HG03342 (cell line): ENCODE results near the gene BTNL2.

Experiments used
- ATAC-seq: cut with Tn5 transposase; IDR thresholded peaks from one replicate; pipeline ENCODE4 v1.9.1; 2021; ENCODE audit warnings: mild to moderate bottlenecking, moderate library complexity; ENCODE audit not compliant: unreplicated experiment

BTNL2 gene

GRCh38 chr6:32415521-32416019 is 8.6 kb upstream of the BTNL2 start:
- ATAC-seq = no peak

GRCh38 chr6:32413427-32414047 is 6.6 kb upstream of the BTNL2 start:
- no peak for ATAC-seq

GRCh38 chr6:32411566-32412327 is 4.8 kb upstream of the BTNL2 start:
- no peak for ATAC-seq

- ATAC-seq = no peak
Measured at GRCh38 chr6:32410906-32411305, 3.9 kb upstream of the BTNL2 start.

GRCh38 chr6:32406197-32406596 is 784 bp downstream of the BTNL2 start:
- no peak for ATAC-seq

GRCh38 chr6:32405656-32406055 is 1.3 kb downstream of the BTNL2 start:
- ATAC-seq = no peak

- ATAC-seq = no peak
Measured at GRCh38 chr6:32402812-32403211, 4.2 kb downstream of the BTNL2 start.

- ATAC-seq = no peak
Measured at GRCh38 chr6:32401284-32401963, 5.6 kb downstream of the BTNL2 start.

- peak; percentile 65 for ATAC-seq
Measured at GRCh38 chr6:32397252-32397920, 9.6 kb downstream of the BTNL2 start.

GRCh38 chr6:32396028-32396427 is 11.0 kb downstream of the BTNL2 start:
- ATAC-seq = no peak

- no peak for ATAC-seq
Measured at GRCh38 chr6:32393665-32394420, 13.1 kb downstream of the BTNL2 start.

GRCh38 chr6:32391505-32391904 is 15.5 kb downstream of the BTNL2 start:
- ATAC-seq = no peak

GRCh38 chr6:32387589-32388340 is 19.2 kb downstream of the BTNL2 start:
- ATAC-seq = no peak

GRCh38 chr6:32386040-32386439 is 20.9 kb downstream of the BTNL2 start:
- no peak for ATAC-seq

GRCh38 chr6:32382757-32383420 is 24.1 kb downstream of the BTNL2 start:
- no peak for ATAC-seq

- no peak for ATAC-seq
Measured at GRCh38 chr6:32379545-32379944, 27.4 kb downstream of the BTNL2 start.

- no peak for ATAC-seq
Measured at GRCh38 chr6:32375739-32376529, 31.0 kb downstream of the BTNL2 start.

GRCh38 chr6:32371803-32372202 is 35.2 kb downstream of the BTNL2 start, which contains the start of gene TSBP1:
Gene TSBP1, minus strand, starts transcription at chr6:32371903. Its CDS starts 197 bp downstream, at chr6:32371706.
- ATAC-seq = no peak
